Psoas muscle (tissue), 8 donors: ENCODE measurements around the gene TM9SF3. TPM values are rescaled to one million over a fixed set of nuclear protein-coding genes. Genes with fewer than 3 reads are reported as not detected.

ENCODE experiments used
- ATAC-seq, 4 donors: fragments of 200-7000 bp; cut with Tn5 transposase; one replicate each; pipeline ENCODE4 v1.9.1; 2020; ENCODE audit warnings: moderate library complexity in 3 of 4, mild to moderate bottlenecking in 2 of 4
- DNase-seq, 2 donors: peaks; one replicate each; pipeline ENCODE4 v3.0.0-alpha.2; 2020
- H3K27ac ChIP-seq: fragments of 200-600 bp; one replicate; pipeline ENCODE4 v1.8.0; 2022
- H3K27me3 ChIP-seq, 3 donors: fragments of 200-600 bp in 1 of 3; one replicate each; pipeline versions ENCODE4 v1.6.1 to v1.8.0; 2013 to 2022; ENCODE audit warnings: low read length in 2 of 3, mild to moderate bottlenecking in 2 of 3, moderate library complexity in 1 of 3; ENCODE audit not compliant: insufficient read depth in 3 of 3
- H3K36me3 ChIP-seq, 2 donors: fragments of 200-600 bp in 1 of 2; one replicate each; pipeline versions ENCODE4 v1.6.1 to v1.8.0; 2013 to 2022; ENCODE audit warnings: low read depth in 1 of 2, mild to moderate bottlenecking in 1 of 2, moderate library complexity in 1 of 2; ENCODE audit not compliant: insufficient read depth in 1 of 2
- H3K4me1 ChIP-seq: fragments of 200-600 bp; one replicate; pipeline ENCODE4 v1.8.0; 2022
- H3K4me3 ChIP-seq: fragments of 200-600 bp; one replicate; pipeline ENCODE4 v1.8.0; 2022; ENCODE audit warnings: mild to moderate bottlenecking
- H3K9me3 ChIP-seq: fragments of 200-600 bp; one replicate; pipeline ENCODE4 v1.8.0; 2022
- CTCF ChIP-seq: fragments of 200-600 bp; IDR thresholded peaks from one replicate; pipeline ENCODE4 v1.8.0; 2022; ENCODE audit warnings: antibody characterized with exemption
- WGBS, 3 donors: extraction: QIAGEN DNeasy Blood & Tissue Kit; methylation state at CpG; one replicate each; pipeline versions ENCODE4 v1.1.6 to v1.1.7; 2013; 5-methylcytosine and 5-hydroxymethylcytosine counted together
- intact Hi-C, 2 donors: fragments of 100-400 bp; cut with DNase I; formaldehyde crosslinking; loops; one replicate each; pipeline versions ENCODE4 v1.11.0 to v1.14.2; 2022
- long read RNA-seq, 2 donors: library from polyadenylated mRNA; unstranded; transcript quantifications; one replicate each; pipeline ENCODE4 v2.0.0, GENCODE V29; 2021
- polyA plus RNA-seq, 3 donors: library from polyadenylated mRNA; stranded (reverse); fragments of 200-250 nt; gene quantifications; one replicate each; pipeline ENCODE4 v1.2.3, GENCODE V29; 2013
- total RNA-seq, 4 donors: library from RNA; stranded (reverse); fragmentation: NEBNext Ultra II Directional in 2 of 4; extraction: Animal tissue kit (Norgen Biotek cat#: 25700) in 2 of 4; gene quantifications; one replicate each; pipeline versions ENCODE4 v1.2.1 to v1.2.4, GENCODE V29; 2021 to 2023
- donor health status: healthy with polysubstance abuse.
- donor health status: DM: no; HTN: no; CAD: no; lungs with moderate emphysema.
- donor health status: Bipolar disorder and iron deficiency.
- donor health status: healthy.
- donor health status: DM: yes; HTN: yes; CAD: no.
- donor health status: DM: no; HTN: no; CAD: no.
- donor health status: DM: no; HTN: no; CAD: no.
- donor health status: DM: yes; HTN: yes; CAD: no.

Gene TM9SF3
- 10 to 100 TPM; 30.4 to 60.6 (median 57.4) TPM for total RNA-seq
- polyA plus RNA-seq: 10 to 100 TPM; 14.4 to 49.0 (median 38.4) TPM
- long read RNA-seq, donor 1, full-length matches to known transcripts: 87 of 94 reads
- long read RNA-seq, donor 1, partial matches to known transcripts: 1 of 94 reads
- long read RNA-seq, donor 1, other reads (novel, unspliced or antisense): 6 of 94 reads
- long read RNA-seq, donor 2, full-length matches to known transcripts: 198 of 219 reads
- long read RNA-seq, donor 2, partial matches to known transcripts: 7 of 219 reads
- long read RNA-seq, donor 2, other reads (novel, unspliced or antisense): 14 of 219 reads

GRCh38 chr10:96586419-96587263 is at the start of gene TM9SF3:
TM9SF3 (minus strand) TSS chr10:96587012; CDS start chr10:96586835, 177 bp downstream.
- intact Hi-C loops: loop anchor here in 1 of 2 donors (2.0 kb wide), 1 partner anchor 246 kb away; the partner anchor contains the start of gene LCOR
- no peaks in the 10 kb centered on the region for H3K27me3 ChIP-seq
- no peaks in the 10 kb centered on the region for H3K36me3 ChIP-seq
- H3K4me3 ChIP-seq: peak within 1 kb of the TSS; percentile 96
- no peaks in the 10 kb centered on the region for H3K9me3 ChIP-seq
- no peak for TF ChIP-seq CTCF
- 0 to 1% (median 0%) methylated on average over 36 to 107 of the region's 107 CpGs for WGBS, 3 donors
- ATAC-seq (peak; percentile 86 to 89 (median 88)), DNase-seq (peak; percentile 96 to 97)
- H3K4me1 ChIP-seq: peaks cover 52% of the 10 kb centered on the region
- H3K27ac ChIP-seq: peak within 1 kb of the TSS; percentile 99

- intact Hi-C loops: no loop called here
- Histone ChIP-seq H3K27me3 (no peaks in the 10 kb centered on the region), H3K36me3 (no peaks in the 10 kb centered on the region), H3K9me3 (no peaks in the 10 kb centered on the region), H3K4me3 (no peak overlapping the region), H3K4me1 (no peaks in the 10 kb centered on the region), H3K27ac (no peak overlapping the region)
- WGBS, 3 donors: 66 to 69% (median 68%) methylated on average over 1 of the region's 1 CpG
- ATAC-seq (no peak), DNase-seq (no peak)
- no peak for TF ChIP-seq CTCF
These were observed 49.7 kb upstream of the TM9SF3 start for GRCh38 chr10:96636551-96636950.

- WGBS, 3 donors: 73 to 80% (median 74%) methylated on average over 4 of the region's 4 CpGs
- Histone ChIP-seq H3K9me3 (no peaks in the 10 kb centered on the region), H3K4me1 (no peaks in the 10 kb centered on the region), H3K27me3 (no peaks in the 10 kb centered on the region), H3K27ac (no peak overlapping the region), H3K36me3 (no peaks in the 10 kb centered on the region), H3K4me3 (no peak overlapping the region)
- DNase-seq (no peak), ATAC-seq (no peak)
- TF ChIP-seq CTCF: no peak
- intact Hi-C loops: no loop called here
These were observed 46.3 kb upstream of the TM9SF3 start for GRCh38 chr10:96632974-96633710.

- intact Hi-C loops: no loop called here
- no peak overlapping the region for H3K27ac ChIP-seq
- no peak overlapping the region for H3K4me3 ChIP-seq
- DNase-seq (no peak), ATAC-seq (no peak)
- 58 to 69% (median 69%) methylated on average over 1 of the region's 1 CpG for WGBS, 3 donors
- no peaks in the 10 kb centered on the region for H3K4me1 ChIP-seq
- H3K9me3 ChIP-seq: no peaks in the 10 kb centered on the region
- TF ChIP-seq CTCF: no peak
- no peaks in the 10 kb centered on the region for H3K36me3 ChIP-seq
- no peaks in the 10 kb centered on the region for H3K27me3 ChIP-seq
These were observed 40.5 kb upstream of the TM9SF3 start for GRCh38 chr10:96627292-96627691.
